HG03460 (cell line): ENCODE results near the gene KRT36.

Source experiments
- ATAC-seq: cut with Tn5 transposase; IDR thresholded peaks from one replicate; pipeline ENCODE4 v1.9.1; 2021; ENCODE audit not compliant: unreplicated experiment

KRT36 gene

GRCh38 chr17:41522301-41523224 lies 32.9 kb upstream of the KRT36 start:
- no peak for ATAC-seq

- no peak for ATAC-seq
Observed at GRCh38 chr17:41521574-41522261, 32.0 kb upstream of the KRT36 start.

- no peak for ATAC-seq
Observed at GRCh38 chr17:41520821-41521521, 31.3 kb upstream of the KRT36 start.

- no peak for ATAC-seq
Observed at GRCh38 chr17:41519501-41520224, 30.0 kb upstream of the KRT36 start.

- ATAC-seq, result no peak
Observed at GRCh38 chr17:41518789-41519449, 29.2 kb upstream of the KRT36 start, which contains the start of gene KRT15. Gene KRT15, minus strand, starts transcription at chr17:41518890. Its CDS starts 63 bp downstream, at chr17:41518827.

GRCh38 chr17:41518031-41518430 lies 28.3 kb upstream of the KRT36 start:
- no peak for ATAC-seq

GRCh38 chr17:41516830-41517283 lies 27.1 kb upstream of the KRT36 start:
- ATAC-seq, result no peak

GRCh38 chr17:41516147-41516829 lies 26.6 kb upstream of the KRT36 start:
- no peak for ATAC-seq

- ATAC-seq, result no peak
Observed at GRCh38 chr17:41513168-41513547, 23.4 kb upstream of the KRT36 start.

- no peak for ATAC-seq
Observed at GRCh38 chr17:41512546-41513167, 22.9 kb upstream of the KRT36 start.

GRCh38 chr17:41511716-41512115 lies 22.0 kb upstream of the KRT36 start:
- ATAC-seq, result no peak

GRCh38 chr17:41511116-41511515 lies 21.4 kb upstream of the KRT36 start:
- ATAC-seq, result no peak

- ATAC-seq, result no peak
Observed at GRCh38 chr17:41510251-41511065, 20.7 kb upstream of the KRT36 start.

- ATAC-seq, result no peak
Observed at GRCh38 chr17:41507315-41507880, 17.7 kb upstream of the KRT36 start.

- ATAC-seq, result no peak
Observed at GRCh38 chr17:41505809-41506767, 16.4 kb upstream of the KRT36 start.

GRCh38 chr17:41505007-41505808 lies 15.5 kb upstream of the KRT36 start, which contains the start of gene KRT13:
Gene KRT13, minus strand, starts transcription at chr17:41505612. Its CDS starts 62 bp downstream, at chr17:41505550.
- ATAC-seq, result no peak
